ENCODE data around the gene RAB11FIP4. TPM values are rescaled to one million over a fixed set of nuclear protein-coding genes. Genes with fewer than 3 reads are reported as not detected.

Gene RAB11FIP4
- total RNA-seq, 3 donors from 2014 or later: 1.9 to 18.7 (median 11.8) TPM

- H3K4me3 ChIP-seq: no peak overlapping the region
- TF ChIP-seq POLR2A (IDR thresholded peaks at IDR 0.05) (no peak), CTCF (IDR thresholded peaks at IDR 0.05) (no peak), POLR2AphosphoS5 (IDR thresholded peaks at IDR 0.05) (no peak)
- DNase-seq (ENCODE audit: low spot score in 2 of 2): no peak
- no peaks in the 10 kb centered on the region for H3K27me3 ChIP-seq
- no peaks in the 10 kb centered on the region for H3K9me3 ChIP-seq
- intact Hi-C loops (cut with DNase I; ENCODE audit: low total_unique reads): no loop called here
- no peaks in the 10 kb centered on the region for H3K36me3 ChIP-seq
- no peak overlapping the region for H3K27ac ChIP-seq
- H3K4me1 ChIP-seq: peaks cover 0 to 3% of the 10 kb centered on the region in 2 donors
These were observed 141.1 kb downstream of the RAB11FIP4 start for GRCh38 chr17:31532526-31532925.

- Histone ChIP-seq H3K4me3 (no peak overlapping the region), H3K4me1 (peaks cover 0 to 11% of the 10 kb centered on the region in 2 donors), H3K27me3 (no peaks in the 10 kb centered on the region), H3K9me3 (no peaks in the 10 kb centered on the region), H3K27ac (no peak overlapping the region), H3K36me3 (no peaks in the 10 kb centered on the region)
- intact Hi-C loops (cut with DNase I; ENCODE audit: low total_unique reads): no loop called here
- TF ChIP-seq CTCF (IDR thresholded peaks at IDR 0.05): no peak
- no peak for TF ChIP-seq POLR2AphosphoS5 (IDR thresholded peaks at IDR 0.05)
- no peak for TF ChIP-seq POLR2A (IDR thresholded peaks at IDR 0.05)
- no peak for DNase-seq (ENCODE audit: low spot score in 2 of 2)
These were observed 142.2 kb downstream of the RAB11FIP4 start for GRCh38 chr17:31533546-31534155.

- TF ChIP-seq CTCF (IDR thresholded peaks at IDR 0.05) (no peak), POLR2AphosphoS5 (IDR thresholded peaks at IDR 0.05) (no peak), POLR2A (IDR thresholded peaks at IDR 0.05) (no peak)
- no peaks in the 10 kb centered on the region for H3K27me3 ChIP-seq
- no peaks in the 10 kb centered on the region for H3K36me3 ChIP-seq
- H3K4me1 ChIP-seq: peaks cover 0 to 11% of the 10 kb centered on the region in 2 donors
- H3K27ac ChIP-seq: no peak overlapping the region
- no peaks in the 10 kb centered on the region for H3K9me3 ChIP-seq
- no peak for DNase-seq (ENCODE audit: low spot score in 2 of 2)
- H3K4me3 ChIP-seq: no peak overlapping the region
- intact Hi-C loops (cut with DNase I; ENCODE audit: low total_unique reads): no loop called here
These were observed 142.9 kb downstream of the RAB11FIP4 start for GRCh38 chr17:31534223-31534888.

GRCh38 chr17:31535581-31535981 lies 144.1 kb downstream of the RAB11FIP4 start:
- TF ChIP-seq POLR2AphosphoS5 (IDR thresholded peaks at IDR 0.05): no peak
- no peak for TF ChIP-seq CTCF (IDR thresholded peaks at IDR 0.05)
- TF ChIP-seq POLR2A (IDR thresholded peaks at IDR 0.05): no peak
- DNase-seq (ENCODE audit: low spot score in 2 of 2): no peak
- peaks cover 0 to 11% of the 10 kb centered on the region in 2 donors for H3K4me1 ChIP-seq
- H3K4me3 ChIP-seq: no peak overlapping the region
- no peaks in the 10 kb centered on the region for H3K27me3 ChIP-seq
- H3K27ac ChIP-seq: no peak overlapping the region
- no peaks in the 10 kb centered on the region for H3K36me3 ChIP-seq
- no peaks in the 10 kb centered on the region for H3K9me3 ChIP-seq
- intact Hi-C loops (cut with DNase I; ENCODE audit: low total_unique reads): loop anchor here (5.0 kb wide), 1 partner anchor 1318 kb away; no protein-coding TSS in a partner anchor

- H3K27me3 ChIP-seq: no peaks in the 10 kb centered on the region
These were observed 145.0 kb downstream of the RAB11FIP4 start for GRCh38 chr17:31536451-31536850.

More at GRCh38 chr17:31536451-31536850, 145.0 kb downstream of the RAB11FIP4 start:
- H3K36me3 ChIP-seq: no peaks in the 10 kb centered on the region
- no peak overlapping the region for H3K4me3 ChIP-seq
- TF ChIP-seq POLR2A (IDR thresholded peaks at IDR 0.05): no peak
- no peak for TF ChIP-seq CTCF (IDR thresholded peaks at IDR 0.05)
- TF ChIP-seq POLR2AphosphoS5 (IDR thresholded peaks at IDR 0.05): no peak
- H3K4me1 ChIP-seq: peaks cover 0 to 11% of the 10 kb centered on the region in 2 donors
- intact Hi-C loops (cut with DNase I; ENCODE audit: low total_unique reads): loop anchor here (5.0 kb wide), 1 partner anchor 1319 kb away; no protein-coding TSS in a partner anchor
- no peaks in the 10 kb centered on the region for H3K9me3 ChIP-seq
- DNase-seq (ENCODE audit: low spot score in 2 of 2): no peak
- no peak overlapping the region for H3K27ac ChIP-seq

Measured in breast epithelium (tissue), 4 donors.